GM18868 (cell line): ENCODE measurements around the gene PURA.

ENCODE experiments used
- ATAC-seq: cut with Tn5 transposase; IDR thresholded peaks from one replicate; pipeline ENCODE4 v1.9.1; 2021; ENCODE audit warnings: mild to moderate bottlenecking, moderate library complexity; ENCODE audit not compliant: unreplicated experiment

The PURA gene

GRCh38 chr5:140157032-140157781 lies 43.3 kb downstream of the PURA start:
- ATAC-seq: peak; percentile 99

- no peak for ATAC-seq
Measured at GRCh38 chr5:140159014-140159927, 45.4 kb downstream of the PURA start.

GRCh38 chr5:140162275-140162674 lies 48.4 kb downstream of the PURA start:
- ATAC-seq: no peak

- ATAC-seq: no peak
Measured at GRCh38 chr5:140162781-140163180, 48.9 kb downstream of the PURA start.

- ATAC-seq: no peak
Measured at GRCh38 chr5:140165101-140165922, 51.4 kb downstream of the PURA start.

- no peak for ATAC-seq
Measured at GRCh38 chr5:140165923-140166270, 52.0 kb downstream of the PURA start.

- ATAC-seq: peak; percentile 57
Measured at GRCh38 chr5:140166911-140167310, 53.0 kb downstream of the PURA start.

GRCh38 chr5:140168371-140168770 lies 54.5 kb downstream of the PURA start:
- no peak for ATAC-seq

GRCh38 chr5:140169410-140169809 lies 55.5 kb downstream of the PURA start:
- no peak for ATAC-seq

GRCh38 chr5:140172483-140172882 lies 58.6 kb downstream of the PURA start:
- no peak for ATAC-seq

- no peak for ATAC-seq
Measured at GRCh38 chr5:140174014-140174413, 60.1 kb downstream of the PURA start.

GRCh38 chr5:140174465-140175366 lies 60.8 kb downstream of the PURA start, which contains the start of gene CYSTM1:
CYSTM1 (plus strand) TSS chr5:140175188; CDS start chr5:140194466, 19,278 bp downstream.
- peak; percentile 91 for ATAC-seq
